GM18873 (cell line): ENCODE measurements around the gene PDCD7.
"Not testable (repeated sequence)": the region's sequence is repeated elsewhere in the genome, so short reads cannot be mapped to it uniquely, and the experiment has no call there.

Source experiments
- ATAC-seq: cut with Tn5 transposase; IDR thresholded peaks from one replicate; pipeline ENCODE4 v1.9.1; 2021; ENCODE audit warnings: mild to moderate bottlenecking, moderate library complexity, moderate number of reproducible peaks; ENCODE audit not compliant: unreplicated experiment, low FRiP score

The PDCD7 gene

DNA sequence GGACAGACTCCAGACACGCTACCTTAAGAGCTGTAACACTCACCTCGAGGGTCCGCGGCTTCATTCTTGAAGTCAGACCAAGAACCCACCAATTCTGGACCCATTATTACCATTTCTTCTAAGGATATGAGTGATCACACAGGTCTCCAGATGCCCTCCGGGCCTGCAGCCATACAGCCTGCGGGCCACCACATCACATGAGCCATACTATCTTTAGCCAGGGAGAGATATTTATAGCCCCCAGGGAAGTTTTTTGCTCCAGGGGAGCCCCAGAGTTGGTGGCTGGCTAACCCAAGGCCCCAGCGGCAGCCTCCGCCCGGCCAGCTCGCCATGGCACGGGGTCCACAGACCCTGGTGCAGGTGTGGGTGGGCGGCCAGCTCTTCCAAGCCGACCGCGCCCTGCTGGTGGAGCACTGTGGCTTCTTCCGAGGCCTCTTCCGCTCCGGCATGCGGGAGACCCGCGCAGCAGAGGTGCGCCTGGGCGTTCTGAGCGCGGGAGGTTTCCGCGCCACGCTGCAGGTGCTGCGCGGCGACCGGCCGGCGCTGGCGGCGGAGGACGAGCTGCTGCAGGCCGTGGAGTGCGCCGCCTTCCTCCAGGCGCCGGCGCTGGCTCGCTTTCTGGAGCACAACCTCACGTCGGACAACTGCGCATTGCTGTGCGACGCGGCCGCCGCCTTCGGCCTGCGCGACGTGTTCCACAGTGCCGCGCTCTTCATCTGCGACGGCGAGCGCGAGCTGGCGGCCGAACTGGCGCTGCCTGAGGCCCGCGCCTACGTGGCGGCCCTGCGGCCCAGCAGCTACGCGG, 56.9 kb downstream of the PDCD7 start, which contains the start of gene KBTBD13:
Gene KBTBD13 (plus strand): TSS at position 261 of the 805 bp plus-strand sequence. CDS start 70 bp downstream, at position 331.
- no peak for ATAC-seq

DNA sequence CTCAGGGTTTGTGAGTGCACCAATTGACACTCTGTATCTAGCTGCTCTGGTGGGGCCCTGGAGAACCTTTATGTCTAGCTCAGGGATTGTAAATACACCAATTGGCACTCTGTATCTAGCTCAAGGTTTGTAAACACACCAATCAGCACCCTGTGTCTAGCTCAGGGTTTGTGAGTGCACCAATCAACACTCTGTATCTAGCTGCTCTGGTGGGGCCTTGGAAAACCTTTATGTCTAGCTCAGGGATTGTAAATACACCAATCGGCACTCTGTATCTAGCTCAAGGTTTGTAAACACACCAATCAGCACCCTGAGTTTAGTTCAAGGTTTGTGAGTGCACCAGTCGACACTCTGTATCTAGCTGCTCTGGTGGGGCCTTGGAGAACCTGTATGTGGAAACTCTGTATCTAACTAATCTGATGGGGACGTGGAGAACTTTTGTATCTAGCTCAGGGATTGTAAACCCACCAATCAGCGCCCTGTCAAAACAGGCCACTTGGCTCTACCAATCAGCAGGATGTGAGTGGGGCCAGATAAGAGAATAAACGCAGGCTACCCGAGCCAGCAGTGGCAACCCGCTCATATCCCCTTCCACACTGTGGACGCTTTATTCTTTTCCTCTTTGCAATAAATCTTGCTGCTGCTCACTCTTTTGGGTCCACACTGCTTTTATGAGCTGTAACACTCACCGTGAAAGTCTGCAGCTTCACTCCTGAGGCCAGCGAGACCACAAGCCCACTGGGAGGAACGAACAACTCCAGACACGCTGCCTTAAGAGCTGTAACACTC, 57.8 kb downstream of the PDCD7 start:
- not testable (repeated sequence) for ATAC-seq

- ATAC-seq, result not testable (repeated sequence)
These were observed 58.7 kb downstream of the PDCD7 start for GRCh38 chr15:65074946-65075345.

GRCh38 chr15:65072617-65073016, 61.0 kb downstream of the PDCD7 start:
- no peak for ATAC-seq

DNA sequence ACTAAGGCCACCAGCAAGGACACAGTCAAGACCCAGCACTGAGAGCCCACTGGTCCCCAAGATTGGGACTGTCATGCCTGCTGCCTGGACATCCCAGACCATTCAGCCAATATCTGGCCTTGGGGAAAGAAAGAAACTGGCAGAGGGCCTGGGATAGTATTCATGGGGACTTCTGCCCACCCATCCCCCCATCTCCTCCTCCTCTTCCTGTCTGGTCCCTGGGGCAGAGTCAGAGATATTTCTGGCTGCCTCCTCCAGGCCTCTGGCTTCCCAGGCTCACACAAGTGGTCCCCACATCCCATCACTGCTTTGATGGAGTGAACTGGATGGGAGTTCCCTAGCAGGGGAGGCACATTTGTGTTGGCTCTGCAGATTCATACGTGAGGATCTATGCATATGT, 61.6 kb downstream of the PDCD7 start:
- no peak for ATAC-seq

GRCh38 chr15:65071381-65071811, 62.2 kb downstream of the PDCD7 start:
- ATAC-seq, result no peak

GRCh38 chr15:65069779-65070546, 63.6 kb downstream of the PDCD7 start:
- no peak for ATAC-seq

DNA sequence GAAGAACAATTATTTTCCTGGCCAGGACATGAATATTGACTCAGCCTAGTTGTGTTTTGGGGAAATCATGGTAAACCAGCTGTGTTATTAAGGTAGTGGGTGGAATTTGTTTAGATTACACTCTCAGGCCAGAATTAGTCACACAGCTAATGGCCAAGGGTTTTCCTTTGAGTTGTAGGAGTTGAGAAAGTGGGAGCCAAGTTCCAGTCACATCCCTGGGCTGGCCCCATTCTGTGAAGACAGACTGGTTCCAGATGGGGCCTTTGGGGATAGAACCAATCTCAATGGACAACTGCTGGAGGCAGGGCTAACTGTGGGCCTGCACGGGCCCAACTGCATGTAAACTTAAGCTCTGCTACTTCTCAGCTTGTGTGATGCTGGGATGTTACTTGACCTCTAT, 64.4 kb downstream of the PDCD7 start:
- ATAC-seq, result no peak

DNA sequence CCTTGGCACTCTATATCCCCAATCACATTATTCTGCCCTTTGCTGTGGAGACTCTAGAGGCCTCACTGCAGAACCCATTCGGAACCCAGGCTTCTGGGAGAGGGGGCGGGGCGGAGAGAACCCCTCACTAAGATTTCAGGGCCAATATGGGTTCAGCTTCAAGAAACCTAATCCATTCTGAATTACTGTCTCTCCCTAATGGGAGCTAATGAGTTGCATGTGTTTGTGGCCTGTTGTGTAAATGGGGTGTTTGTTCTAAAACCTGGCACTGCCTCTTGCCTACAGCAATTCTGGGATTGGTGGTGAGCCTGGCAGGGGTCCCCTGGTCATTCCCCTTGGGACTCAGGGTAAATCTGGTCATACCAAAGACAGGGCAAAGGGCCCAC, 65.2 kb downstream of the PDCD7 start:
- ATAC-seq, result no peak

DNA sequence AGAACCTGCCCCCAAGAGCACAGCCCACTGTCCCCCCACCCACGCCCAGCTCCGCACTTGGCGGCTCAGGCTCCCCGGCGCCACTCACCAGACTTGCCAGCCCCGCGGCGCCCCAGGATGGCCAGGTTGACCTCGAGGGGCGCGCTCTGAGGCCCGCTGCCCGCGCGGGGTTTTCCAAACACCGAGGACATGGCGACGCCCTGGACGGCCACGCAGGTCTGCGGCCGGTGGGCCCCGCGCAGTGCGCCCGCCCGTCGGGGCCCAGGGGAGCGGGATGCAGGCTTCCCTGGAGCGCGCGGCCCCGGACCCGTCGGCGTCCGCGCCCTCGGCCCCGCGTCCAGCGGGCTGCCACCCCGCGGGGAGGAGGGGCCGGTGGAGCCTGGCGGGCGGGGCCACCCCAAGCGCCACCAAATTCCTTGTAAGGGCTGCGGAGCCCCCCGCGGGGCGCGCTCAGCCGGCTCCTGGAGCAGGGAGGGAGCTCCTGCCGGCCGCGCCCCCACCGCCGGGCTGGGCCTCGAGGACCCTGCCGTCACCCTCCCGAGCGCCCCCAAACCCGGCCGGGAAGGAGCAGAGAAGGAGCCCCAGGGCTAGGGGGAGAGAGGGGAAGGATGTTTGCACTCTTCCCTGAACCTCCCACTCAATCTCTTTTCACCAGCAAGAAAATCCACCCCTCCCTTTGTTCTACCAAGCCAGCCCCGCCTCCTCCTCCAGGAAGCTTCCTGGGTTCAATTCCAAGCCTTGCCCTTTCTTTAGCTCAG, 65.8 kb downstream of the PDCD7 start, which contains the start of gene RASL12:
Gene RASL12 (minus strand): TSS at position 347 of the 758 bp plus-strand sequence. CDS start 156 bp downstream, at position 191.
- ATAC-seq, result no peak
